HepG2 (cell line): ENCODE results near the gene LRRC8E. TPM values are rescaled to one million over a fixed set of nuclear protein-coding genes. Genes with fewer than 3 reads are reported as not detected.
A peak's percentile ranks its signal among the peaks of the same experiment; 100 is the strongest.

Source experiments
- AHDC1 ChIP-seq: sonication (generic); formaldehyde crosslinking; IDR thresholded peaks from 2 replicates; pipeline ENCODE4 v1.5.1; 2020; ENCODE audit warnings: mild to moderate bottlenecking, missing genetic modification reagents, borderline replicate concordance
- HOXA9 ChIP-seq: sonication (generic); formaldehyde crosslinking; IDR thresholded peaks from 2 replicates; pipeline ENCODE4 v1.8.1; 2022; ENCODE audit warnings: missing genetic modification reagents, mild to moderate bottlenecking, moderate library complexity, borderline replicate concordance
- KLF9 ChIP-seq: IDR thresholded peaks from 2 replicates; pipeline ENCODE4 v1.6.1; 2016; ENCODE audit warnings: low read depth
- MEF2D ChIP-seq: sonication (generic); formaldehyde crosslinking; IDR thresholded peaks from 2 replicates; pipeline ENCODE4 v1.5.1; 2020; ENCODE audit warnings: mild to moderate bottlenecking, missing genetic modification reagents
- RFX5 ChIP-seq: IDR thresholded peaks from 2 replicates; pipeline ENCODE4 v1.6.1; 2011; ENCODE audit warnings: low read depth, low read length, improper control_type of control experiment
- SUZ12 ChIP-seq: fragments of 150-350 bp; IDR thresholded peaks from 2 replicates; pipeline ENCODE4 v1.6.1; 2014; ENCODE audit warnings: low read depth, low read length
- ZHX2 ChIP-seq, 2 experiments: sonication (generic) in 1 of 2; formaldehyde crosslinking in 1 of 2; IDR thresholded peaks; 2 replicates each; pipeline versions ENCODE4 v1.6.1 to v1.9.0; 2014 to 2022; ENCODE audit warnings: antibody characterized with exemption in 1 of 2, borderline replicate concordance in 1 of 2, inconsistent platforms in 1 of 2, low read depth in 1 of 2, missing genetic modification reagents in 1 of 2
- ZNF329 ChIP-seq: sonication (generic); formaldehyde crosslinking; IDR thresholded peaks from 2 replicates; pipeline ENCODE4 v1.9.0; 2021; ENCODE audit warnings: low read depth, mild to moderate bottlenecking, missing genetic modification reagents
- ZNF549 ChIP-seq: sonication (generic); formaldehyde crosslinking; IDR thresholded peaks from 2 replicates; pipeline ENCODE4 v1.5.0; 2020; ENCODE audit warnings: missing genetic modification reagents
- ZNF609 ChIP-seq: sonication (generic); formaldehyde crosslinking; IDR thresholded peaks from 2 replicates; pipeline ENCODE4 v1.4.0; 2020; ENCODE audit warnings: mild to moderate bottlenecking, missing genetic modification reagents, borderline replicate concordance
- ZNF784 ChIP-seq: sonication (generic); formaldehyde crosslinking; IDR thresholded peaks from 2 replicates; pipeline ENCODE4 v1.5.1; 2020; ENCODE audit warnings: missing genetic modification reagents, mild to moderate bottlenecking, borderline replicate concordance
- polyA plus RNA-seq, 8 experiments: library from polyadenylated mRNA; depleted of rRNA in 3 of 8; stranded (reverse) in 7 of 8; unstranded in 1 of 8; fragments of >200 nt; fragmentation: Illumina TruSeq in 4 of 8; extraction: Trizol in 4 of 8; gene quantifications; 2 replicates each; pipeline versions ENCODE4 v1.2.1 to v1.2.3, GENCODE V29; 2011 to 2016; ENCODE audit warnings: low read depth in 4 of 8, missing spikeins in 1 of 8, mixed read lengths in 1 of 8; ENCODE audit not compliant: insufficient read depth in 1 of 8
- total RNA-seq, 5 experiments: library from RNA; depleted of rRNA; stranded (reverse); fragments of >200 nt; fragmentation: Illumina TruSeq; extraction: Trizol; gene quantifications; 2 replicates each; pipeline ENCODE4 v1.2.3, GENCODE V29; 2016; ENCODE audit warnings: low read depth in 1 of 5

The LRRC8E gene
- total and polyA plus RNA-seq, 2 of the 13 experiments (the other 11 are each of a cell fraction or from before 2014, with no cell fraction given) = 8.0 to 10.3 TPM

GRCh38 chr19:7897292-7897691, 9.0 kb downstream of the LRRC8E start (continued):
- TF ChIP-seq AHDC1 (CRISPR knock-in tag) (peak; percentile 73; the same call in 1 of the 2 replicates), RFX5 (no peak), ZNF784 (peak; percentile 67; the same call in 1 of the 2 replicates), SUZ12 (no peak), MEF2D (CRISPR knock-in tag) (peak; percentile 55; the same call in 1 of the 2 replicates), KLF9 (CRISPR knock-in tag) (no peak), ZNF609 (CRISPR knock-in tag) (0 out of 2 replicates have a peak, but pooled peaks have one; percentile 53), ZHX2 (IDR thresholded peaks at IDR 0.05; ENCODE audit: low read depth) (0 out of 2 replicates have a peak, but pooled peaks have one; percentile 31), ZHX2 (CRISPR knock-in tag; IDR thresholded peaks at IDR 0.05; ENCODE audit: borderline replicate concordance) (no peak), ZNF329 (CRISPR knock-in tag) (no peak), HOXA9 (CRISPR knock-in tag) (no peak), ZNF549 (CRISPR knock-in tag) (no peak)
